ENCODE measurements around the gene SPNS1.

SPNS1 gene

GRCh38 chr16:29024278-29024677, 49.7 kb downstream of the SPNS1 start:
- no peak overlapping the region for H3K4me3 ChIP-seq (ENCODE audit: low read depth, low read length)
- H3K27me3 ChIP-seq = peaks cover 36% of the 10 kb centered on the region
- H3K9me3 ChIP-seq = no peaks in the 10 kb centered on the region; the same call in 1 of the 2 replicates
- no peaks in the 10 kb centered on the region for H3K36me3 ChIP-seq
- TF ChIP-seq, protein P1, sequence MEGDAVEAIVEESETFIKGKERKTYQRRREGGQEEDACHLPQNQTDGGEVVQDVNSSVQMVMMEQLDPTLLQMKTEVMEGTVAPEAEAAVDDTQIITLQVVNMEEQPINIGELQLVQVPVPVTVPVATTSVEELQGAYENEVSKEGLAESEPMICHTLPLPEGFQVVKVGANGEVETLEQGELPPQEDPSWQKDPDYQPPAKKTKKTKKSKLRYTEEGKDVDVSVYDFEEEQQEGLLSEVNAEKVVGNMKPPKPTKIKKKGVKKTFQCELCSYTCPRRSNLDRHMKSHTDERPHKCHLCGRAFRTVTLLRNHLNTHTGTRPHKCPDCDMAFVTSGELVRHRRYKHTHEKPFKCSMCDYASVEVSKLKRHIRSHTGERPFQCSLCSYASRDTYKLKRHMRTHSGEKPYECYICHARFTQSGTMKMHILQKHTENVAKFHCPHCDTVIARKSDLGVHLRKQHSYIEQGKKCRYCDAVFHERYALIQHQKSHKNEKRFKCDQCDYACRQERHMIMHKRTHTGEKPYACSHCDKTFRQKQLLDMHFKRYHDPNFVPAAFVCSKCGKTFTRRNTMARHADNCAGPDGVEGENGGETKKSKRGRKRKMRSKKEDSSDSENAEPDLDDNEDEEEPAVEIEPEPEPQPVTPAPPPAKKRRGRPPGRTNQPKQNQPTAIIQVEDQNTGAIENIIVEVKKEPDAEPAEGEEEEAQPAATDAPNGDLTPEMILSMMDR (IDR thresholded peaks at IDR 0.05; ENCODE audit: low read depth, low read length) = no peak
- no peaks in the 10 kb centered on the region for H3K4me1 ChIP-seq
- no peak for DNase-seq

DNA sequence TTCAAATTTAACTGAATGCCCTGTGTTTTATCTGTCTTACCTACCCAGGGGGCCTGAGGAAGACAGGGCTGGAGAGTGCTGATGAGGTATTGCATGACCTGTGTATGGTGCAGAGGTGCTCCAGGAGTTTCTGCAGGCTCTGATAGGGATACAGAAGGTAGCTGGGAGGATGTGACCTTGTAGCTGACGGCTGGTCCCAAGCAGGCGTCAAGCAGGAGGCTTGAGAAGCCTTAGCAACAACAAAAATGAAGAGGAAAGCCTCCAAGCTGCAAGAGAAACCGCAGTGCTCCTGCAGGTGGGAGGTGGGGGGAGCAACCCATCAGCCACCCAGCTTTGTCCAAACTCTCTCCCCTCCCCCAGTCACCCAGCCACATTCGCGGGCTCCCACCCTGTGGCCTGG, 50.6 kb downstream of the SPNS1 start:
- H3K9me3 ChIP-seq = no peaks in the 10 kb centered on the region; the same call in 1 of the 2 replicates
- no peak overlapping the region for H3K4me3 ChIP-seq (ENCODE audit: low read depth, low read length)
- no peak for DNase-seq
- H3K4me1 ChIP-seq = no peaks in the 10 kb centered on the region
- H3K36me3 ChIP-seq = no peaks in the 10 kb centered on the region
- H3K27me3 ChIP-seq = peaks cover 31% of the 10 kb centered on the region
- TF ChIP-seq, protein P1 (IDR thresholded peaks at IDR 0.05; ENCODE audit: low read depth, low read length) = no peak

DNA sequence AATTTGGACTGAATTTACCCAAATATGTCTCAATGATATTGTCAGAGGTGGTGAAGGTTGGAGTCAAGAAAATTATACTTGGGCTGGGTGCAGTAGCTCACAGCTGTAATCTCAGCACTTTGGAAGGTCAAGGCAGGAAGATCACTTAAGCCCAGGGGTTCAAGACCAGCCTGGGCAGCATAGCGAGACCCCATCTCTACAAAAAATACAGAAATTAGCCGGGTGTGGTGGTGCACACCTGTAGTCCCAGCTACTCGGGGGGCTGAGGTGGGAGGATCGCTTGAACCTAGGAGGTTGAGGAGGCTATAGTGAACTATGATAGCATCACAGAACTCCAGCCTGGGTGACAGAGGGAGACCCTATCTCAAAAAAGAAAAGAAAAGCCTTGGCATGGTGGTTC, 51.2 kb downstream of the SPNS1 start:
- DNase-seq = no peak
- H3K4me3 ChIP-seq (ENCODE audit: low read depth, low read length) = no peak overlapping the region
- no peaks in the 10 kb centered on the region; the same call in 1 of the 2 replicates for H3K9me3 ChIP-seq
- no peaks in the 10 kb centered on the region for H3K4me1 ChIP-seq
- TF ChIP-seq, protein P1 (IDR thresholded peaks at IDR 0.05; ENCODE audit: low read depth, low read length) = no peak
- H3K36me3 ChIP-seq = no peaks in the 10 kb centered on the region
- peaks cover 26% of the 10 kb centered on the region for H3K27me3 ChIP-seq

- Histone ChIP-seq H3K4me3 (ENCODE audit: low read depth, low read length) (no peak overlapping the region), H3K4me1 (no peaks in the 10 kb centered on the region), H3K9me3 (no peaks in the 10 kb centered on the region; the same call in 1 of the 2 replicates), H3K27me3 (peaks cover 12% of the 10 kb centered on the region; the same call in 1 of the 2 replicates), H3K36me3 (no peaks in the 10 kb centered on the region)
- DNase-seq = no peak
- TF ChIP-seq, protein P1 (IDR thresholded peaks at IDR 0.05; ENCODE audit: low read depth, low read length) = no peak
Measured at GRCh38 chr16:29028457-29029167, 54.0 kb downstream of the SPNS1 start.

DNA sequence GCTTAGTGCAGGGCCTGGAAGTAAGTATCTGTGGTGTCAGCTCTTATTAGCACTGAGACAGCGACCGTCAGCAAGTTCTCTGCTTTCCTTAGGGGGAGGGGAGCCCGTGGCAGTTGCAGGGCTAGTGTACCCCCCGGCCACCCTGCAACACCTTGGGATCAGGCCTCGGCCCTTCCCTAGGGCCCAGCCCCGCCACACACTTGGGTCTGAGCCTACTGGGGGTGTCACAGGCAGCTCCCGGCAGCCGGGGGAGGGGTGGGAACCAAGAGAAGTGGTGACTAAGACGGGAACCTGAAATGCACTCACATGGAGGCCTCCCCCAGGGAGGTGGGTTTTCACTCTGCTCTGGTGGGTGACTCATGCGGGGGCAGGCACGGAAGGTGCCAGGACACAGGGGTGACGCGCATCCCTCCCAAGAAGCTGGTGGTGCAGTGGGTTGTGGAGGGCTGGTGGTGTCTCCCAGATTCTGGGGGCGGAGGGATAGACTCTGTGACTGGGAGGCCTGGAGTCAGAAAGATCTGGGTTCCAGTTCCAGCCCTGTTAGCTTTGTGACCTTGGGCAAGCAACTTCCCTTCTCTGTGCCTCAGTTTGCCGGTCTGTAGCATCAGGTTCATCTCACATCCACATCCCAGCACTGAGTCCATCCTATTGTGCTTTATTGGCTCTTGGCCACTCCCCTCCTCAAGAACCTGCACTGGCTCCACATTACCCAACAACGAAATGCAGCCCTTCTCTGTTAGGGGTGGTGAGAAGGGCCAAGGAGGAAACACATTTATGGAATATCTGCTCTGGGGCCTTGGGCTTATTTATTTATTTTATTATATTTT, 54.8 kb downstream of the SPNS1 start:
- H3K4me3 ChIP-seq (ENCODE audit: low read depth, low read length) = no peak overlapping the region
- TF ChIP-seq, protein P1 (IDR thresholded peaks at IDR 0.05; ENCODE audit: low read depth, low read length) = no peak
- H3K27me3 ChIP-seq = peaks cover 12% of the 10 kb centered on the region; the same call in 1 of the 2 replicates
- DNase-seq = peak; percentile 50
- H3K4me1 ChIP-seq = no peaks in the 10 kb centered on the region
- no peaks in the 10 kb centered on the region for H3K36me3 ChIP-seq
- no peaks in the 10 kb centered on the region; the same call in 1 of the 2 replicates for H3K9me3 ChIP-seq
